GM03348 (cell line): ENCODE results near the gene BAHCC1.

Experiments used
- DNase-seq: peaks from one replicate; pipeline ENCODE4 v3.0.0; 2012; ENCODE audit warnings: low spot score

BAHCC1 gene

GRCh38 chr17:81398176-81398831 is 3.0 kb downstream of the BAHCC1 start:
- peak; percentile 59 for DNase-seq

GRCh38 chr17:81398832-81399411 is 3.7 kb downstream of the BAHCC1 start:
- DNase-seq, result peak; percentile 61

- peak; percentile 48 for DNase-seq
These were observed 4.4 kb downstream of the BAHCC1 start for GRCh38 chr17:81399481-81400153.

GRCh38 chr17:81400154-81400977 is 5.1 kb downstream of the BAHCC1 start:
- peak; percentile 67 for DNase-seq

- peak; percentile 63 for DNase-seq
These were observed 5.9 kb downstream of the BAHCC1 start for GRCh38 chr17:81400996-81401722.

GRCh38 chr17:81401723-81402529 is 6.7 kb downstream of the BAHCC1 start:
- DNase-seq, result peak; percentile 28

GRCh38 chr17:81402530-81402941 is 7.3 kb downstream of the BAHCC1 start:
- no peak for DNase-seq

- DNase-seq, result no peak
These were observed 7.8 kb downstream of the BAHCC1 start for GRCh38 chr17:81402981-81403467.

- peak; percentile 57 for DNase-seq
These were observed 8.6 kb downstream of the BAHCC1 start for GRCh38 chr17:81403671-81404534.

- DNase-seq, result no peak
These were observed 9.4 kb downstream of the BAHCC1 start for GRCh38 chr17:81404558-81405165.

GRCh38 chr17:81405411-81405872 is 10.2 kb downstream of the BAHCC1 start:
- DNase-seq, result peak; percentile 76

GRCh38 chr17:81406117-81406953 is 11.1 kb downstream of the BAHCC1 start:
- DNase-seq, result no peak

GRCh38 chr17:81408049-81408448 is 12.8 kb downstream of the BAHCC1 start:
- no peak for DNase-seq

- no peak for DNase-seq
These were observed 14.1 kb downstream of the BAHCC1 start for GRCh38 chr17:81409190-81409935.

- DNase-seq, result no peak
These were observed 15.6 kb downstream of the BAHCC1 start for GRCh38 chr17:81410852-81411251.

GRCh38 chr17:81411305-81411704 is 16.0 kb downstream of the BAHCC1 start:
- DNase-seq, result no peak

GRCh38 chr17:81412490-81413093 is 17.3 kb downstream of the BAHCC1 start:
- no peak for DNase-seq
